Measurements from ENCODE around the gene RAB15.

Gene RAB15

DNA sequence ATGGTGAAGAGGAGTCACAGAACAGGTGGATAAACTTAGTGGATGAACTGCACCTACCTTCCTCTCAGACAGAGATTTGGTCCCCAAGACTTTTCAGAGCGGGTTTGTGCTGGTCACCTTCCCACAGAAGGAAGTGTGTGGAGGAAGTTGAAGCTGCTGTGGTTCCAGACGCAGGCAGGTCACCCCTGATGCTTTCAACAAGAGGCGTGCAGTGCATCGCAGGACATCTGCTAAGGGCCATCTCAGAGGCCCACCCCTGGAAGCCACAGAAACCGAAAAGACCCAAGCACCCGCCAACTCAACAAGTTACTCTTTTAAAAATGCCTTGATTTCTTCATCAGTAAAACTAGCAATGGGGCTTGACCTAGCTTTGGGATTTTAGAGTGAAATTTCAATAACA lies 28.6 kb downstream of the RAB15 start:
- no peak overlapping the region for H3K9ac ChIP-seq (ENCODE audit: low read depth, low read length)
- no peaks in the 10 kb centered on the region for H3K4me1 ChIP-seq (ENCODE audit: insufficient read depth, low read length)
- TF ChIP-seq, protein P1, sequence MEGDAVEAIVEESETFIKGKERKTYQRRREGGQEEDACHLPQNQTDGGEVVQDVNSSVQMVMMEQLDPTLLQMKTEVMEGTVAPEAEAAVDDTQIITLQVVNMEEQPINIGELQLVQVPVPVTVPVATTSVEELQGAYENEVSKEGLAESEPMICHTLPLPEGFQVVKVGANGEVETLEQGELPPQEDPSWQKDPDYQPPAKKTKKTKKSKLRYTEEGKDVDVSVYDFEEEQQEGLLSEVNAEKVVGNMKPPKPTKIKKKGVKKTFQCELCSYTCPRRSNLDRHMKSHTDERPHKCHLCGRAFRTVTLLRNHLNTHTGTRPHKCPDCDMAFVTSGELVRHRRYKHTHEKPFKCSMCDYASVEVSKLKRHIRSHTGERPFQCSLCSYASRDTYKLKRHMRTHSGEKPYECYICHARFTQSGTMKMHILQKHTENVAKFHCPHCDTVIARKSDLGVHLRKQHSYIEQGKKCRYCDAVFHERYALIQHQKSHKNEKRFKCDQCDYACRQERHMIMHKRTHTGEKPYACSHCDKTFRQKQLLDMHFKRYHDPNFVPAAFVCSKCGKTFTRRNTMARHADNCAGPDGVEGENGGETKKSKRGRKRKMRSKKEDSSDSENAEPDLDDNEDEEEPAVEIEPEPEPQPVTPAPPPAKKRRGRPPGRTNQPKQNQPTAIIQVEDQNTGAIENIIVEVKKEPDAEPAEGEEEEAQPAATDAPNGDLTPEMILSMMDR (IDR thresholded peaks at IDR 0.05; ENCODE audit: borderline replicate concordance, extremely low read depth, low read length, poor library complexity, severe bottlenecking) = no peak
- TF ChIP-seq EZH2 (IDR thresholded peaks at IDR 0.05; ENCODE audit: borderline replicate concordance, low read depth, low read length, severe bottlenecking) = no peak
- no peaks in the 10 kb centered on the region for H3K27me3 ChIP-seq (ENCODE audit: insufficient read depth, low read length, poor library complexity)
- no peak overlapping the region for H3K27ac ChIP-seq (ENCODE audit: low read length)
- peaks cover 7% of the 10 kb centered on the region; the same call in 1 of the 2 replicates for H4K20me1 ChIP-seq (ENCODE audit: insufficient read depth, low read length)
- H3K9me3 ChIP-seq (ENCODE audit: insufficient read depth, low read length, severe bottlenecking) = no peaks in the 10 kb centered on the region
- H3K79me2 ChIP-seq (ENCODE audit: insufficient read depth, low read length) = no peaks in the 10 kb centered on the region
- H2AFZ ChIP-seq (ENCODE audit: low read depth, low read length) = no peak overlapping the region
- no peak overlapping the region for H3K4me2 ChIP-seq (ENCODE audit: insufficient read depth, low read length)
- H3K36me3 ChIP-seq (ENCODE audit: insufficient read depth, low read length) = peaks cover 77% of the 10 kb centered on the region
- no peak for DNase-seq
- no peak overlapping the region for H3K4me3 ChIP-seq (ENCODE audit: low read depth in 1 of 2, low read length in 2 of 2)
- ATAC-seq (ENCODE audit: insufficient read depth, low read depth) = no peak

DNA sequence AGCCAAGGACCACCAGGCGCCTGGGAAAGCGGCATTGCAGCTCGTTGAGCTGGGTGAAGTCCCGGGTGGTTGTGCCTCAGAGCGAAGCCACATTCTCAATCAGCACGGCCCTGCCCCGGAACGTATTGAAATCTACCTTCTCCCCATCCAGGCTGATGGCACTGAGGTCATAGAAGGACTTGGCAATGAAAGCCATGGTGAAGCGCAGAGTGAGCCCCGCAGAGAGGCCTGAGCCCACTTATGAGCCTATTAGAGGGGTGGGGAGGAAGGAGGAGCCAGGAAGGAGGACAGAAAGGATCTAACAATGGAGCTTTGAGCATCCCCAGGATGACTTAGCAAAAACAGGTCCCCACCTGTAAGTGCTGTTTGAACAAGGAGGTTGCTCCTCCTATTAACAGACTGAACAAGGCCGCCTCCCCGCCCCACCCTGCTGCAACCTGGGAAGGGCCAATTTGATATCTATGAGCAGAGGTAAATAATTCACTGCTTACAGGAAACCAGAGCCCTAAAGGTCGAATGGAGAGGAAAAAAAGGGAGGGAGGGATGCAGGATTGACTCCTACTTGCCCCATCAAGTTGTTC lies 29.5 kb downstream of the RAB15 start, which contains the start of gene GPX2:
Gene GPX2 (minus strand): TSS at position 215 of the 581 bp plus-strand sequence. CDS start 19 bp downstream, at position 196.
- H3K4me1 ChIP-seq (ENCODE audit: insufficient read depth, low read length) = no peaks in the 10 kb centered on the region
- H3K27me3 ChIP-seq (ENCODE audit: insufficient read depth, low read length, poor library complexity) = no peaks in the 10 kb centered on the region
- H3K27ac ChIP-seq (ENCODE audit: low read length) = no peak within 1 kb of the TSS

DNA sequence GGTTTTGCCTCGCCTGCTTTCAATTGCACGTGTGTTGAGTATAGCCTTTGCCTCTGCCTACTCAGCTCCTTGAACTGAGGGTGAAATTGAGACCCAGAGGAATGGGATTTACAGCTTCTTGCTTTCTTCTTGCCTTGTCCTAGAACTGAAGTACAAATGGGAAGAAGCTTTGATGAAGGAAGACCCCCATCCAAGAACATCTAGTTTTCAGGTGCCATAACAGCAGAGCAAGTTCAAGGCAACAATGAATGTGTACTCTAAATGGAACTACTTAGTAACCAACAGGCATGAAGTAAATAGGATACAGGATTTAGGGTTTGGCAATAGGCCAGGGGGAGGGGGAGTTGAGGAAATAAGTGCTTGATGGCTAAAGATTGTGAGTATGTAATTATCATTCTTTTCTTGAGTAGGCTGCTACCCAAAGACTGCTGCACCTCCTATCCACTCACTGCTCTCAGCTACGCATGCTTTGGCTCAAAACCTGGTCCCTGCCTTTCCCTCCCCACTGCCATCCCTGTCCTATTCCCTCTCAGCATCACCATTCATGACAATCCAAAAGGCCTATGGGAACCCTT lies 31.7 kb downstream of the RAB15 start:
- Histone ChIP-seq H3K4me1 (ENCODE audit: insufficient read depth, low read length) (no peaks in the 10 kb centered on the region), H3K27ac (ENCODE audit: low read length) (no peak overlapping the region), H3K36me3 (ENCODE audit: insufficient read depth, low read length) (peaks cover 77% of the 10 kb centered on the region), H3K9me3 (ENCODE audit: insufficient read depth, low read length, severe bottlenecking) (no peaks in the 10 kb centered on the region), H3K9ac (ENCODE audit: low read depth, low read length) (no peak overlapping the region), H3K79me2 (ENCODE audit: insufficient read depth, low read length) (no peaks in the 10 kb centered on the region), H4K20me1 (ENCODE audit: insufficient read depth, low read length) (peaks cover 12% of the 10 kb centered on the region), H3K27me3 (ENCODE audit: insufficient read depth, low read length, poor library complexity) (no peaks in the 10 kb centered on the region), H2AFZ (ENCODE audit: low read depth, low read length) (no peak overlapping the region), H3K4me2 (ENCODE audit: insufficient read depth, low read length) (no peak overlapping the region), H3K4me3 (ENCODE audit: low read depth in 1 of 2, low read length in 2 of 2) (no peak overlapping the region)
- no peak for ATAC-seq (ENCODE audit: insufficient read depth, low read depth)
- DNase-seq = no peak
- TF ChIP-seq, protein P1 (IDR thresholded peaks at IDR 0.05; ENCODE audit: borderline replicate concordance, extremely low read depth, low read length, poor library complexity, severe bottlenecking) = no peak

More for the DNA sequence above, 29.5 kb downstream of the RAB15 start, which contains the start of gene GPX2:
- H4K20me1 ChIP-seq (ENCODE audit: insufficient read depth, low read length) = peaks cover 11% of the 10 kb centered on the region
- TF ChIP-seq, protein P1 (IDR thresholded peaks at IDR 0.05; ENCODE audit: borderline replicate concordance, extremely low read depth, low read length, poor library complexity, severe bottlenecking) = no peak
- no peak for TF ChIP-seq EZH2 (IDR thresholded peaks at IDR 0.05; ENCODE audit: borderline replicate concordance, low read depth, low read length, severe bottlenecking)
- no peak within 1 kb of the TSS for H3K9ac ChIP-seq (ENCODE audit: low read depth, low read length)
- peaks cover 72% of the 10 kb centered on the region for H3K36me3 ChIP-seq (ENCODE audit: insufficient read depth, low read length)
- no peak within 1 kb of the TSS for H3K4me3 ChIP-seq (ENCODE audit: low read depth in 1 of 2, low read length in 2 of 2)
- no peaks in the 10 kb centered on the region for H3K9me3 ChIP-seq (ENCODE audit: insufficient read depth, low read length, severe bottlenecking)
- H2AFZ ChIP-seq (ENCODE audit: low read depth, low read length) = no peak within 1 kb of the TSS
- no peaks in the 10 kb centered on the region for H3K79me2 ChIP-seq (ENCODE audit: insufficient read depth, low read length)
- no peak for DNase-seq
- ATAC-seq (ENCODE audit: insufficient read depth, low read depth) = no peak
- H3K4me2 ChIP-seq (ENCODE audit: insufficient read depth, low read length) = no peak within 1 kb of the TSS

All from DND-41 (cell line).